ENCODE data around the gene LZIC. TPM values are rescaled to one million over a fixed set of nuclear protein-coding genes. Genes with fewer than 3 reads are reported as not detected.

The LZIC gene
- total RNA-seq, 2 donors from 2014 or later = 27.7 to 40.0 TPM

DNA sequence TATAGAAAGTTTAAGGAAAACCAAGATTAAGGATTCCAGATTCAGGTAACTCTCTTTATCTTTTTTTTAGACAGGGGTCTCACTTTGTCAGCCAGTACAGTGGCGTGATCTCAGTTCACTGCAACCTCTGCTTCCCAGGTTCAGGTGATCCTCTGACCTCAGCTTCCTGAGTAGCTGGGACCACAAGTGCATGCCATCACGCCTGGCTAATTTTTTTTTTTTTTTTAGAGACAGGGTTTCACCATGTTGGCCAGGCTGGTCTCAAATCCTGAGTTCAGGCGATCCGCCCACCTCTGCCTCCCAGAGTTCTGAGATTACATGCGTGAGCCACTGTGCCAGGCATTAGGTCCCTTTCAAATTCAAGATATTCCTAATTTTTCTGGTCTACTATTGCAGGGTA, 15.9 kb downstream of the LZIC start:
- Histone ChIP-seq H3K4me3 (ENCODE audit: low read length) (no peak overlapping the region), H3K4me1 (ENCODE audit: control insufficient read depth, insufficient read depth, low read length) (peaks cover 8% of the 10 kb centered on the region), H3K9me3 (ENCODE audit: control insufficient read depth, low read length) (no peaks in the 10 kb centered on the region), H3K27me3 (ENCODE audit: control insufficient read depth, insufficient read depth, low read length, poor library complexity, severe bottlenecking) (no peaks in the 10 kb centered on the region), H3K36me3 (ENCODE audit: control insufficient read depth, insufficient read depth, low read length) (peaks cover 17% of the 10 kb centered on the region), H3K27ac (ENCODE audit: low read depth, low read length) (peak overlapping the region; percentile 53), H3K9ac (ENCODE audit: extremely low read depth, low read length, poor library complexity, severe bottlenecking) (no peak overlapping the region)
- H3K27me3 Mint-ChIP-seq (ENCODE audit: insufficient read depth) = no peaks in the 10 kb centered on the region
- WGBS, 2 experiments (ENCODE audit: insufficient coverage in 1 of 2, insufficient read length in 1 of 2) = 80 to 88% methylated on average over 4 to 5 of the region's 5 CpGs
- peaks cover 14% of the 10 kb centered on the region for H3K36me3 Mint-ChIP-seq (ENCODE audit: low read depth)
- peak overlapping the region; percentile 85 for H3K27ac Mint-ChIP-seq
- H3K9me3 Mint-ChIP-seq = no peaks in the 10 kb centered on the region
- H3K4me1 Mint-ChIP-seq = peaks cover 53% of the 10 kb centered on the region
- no peak overlapping the region for H3K4me3 Mint-ChIP-seq
- DNase-seq = peak; percentile 56
- TF ChIP-seq, protein P1, sequence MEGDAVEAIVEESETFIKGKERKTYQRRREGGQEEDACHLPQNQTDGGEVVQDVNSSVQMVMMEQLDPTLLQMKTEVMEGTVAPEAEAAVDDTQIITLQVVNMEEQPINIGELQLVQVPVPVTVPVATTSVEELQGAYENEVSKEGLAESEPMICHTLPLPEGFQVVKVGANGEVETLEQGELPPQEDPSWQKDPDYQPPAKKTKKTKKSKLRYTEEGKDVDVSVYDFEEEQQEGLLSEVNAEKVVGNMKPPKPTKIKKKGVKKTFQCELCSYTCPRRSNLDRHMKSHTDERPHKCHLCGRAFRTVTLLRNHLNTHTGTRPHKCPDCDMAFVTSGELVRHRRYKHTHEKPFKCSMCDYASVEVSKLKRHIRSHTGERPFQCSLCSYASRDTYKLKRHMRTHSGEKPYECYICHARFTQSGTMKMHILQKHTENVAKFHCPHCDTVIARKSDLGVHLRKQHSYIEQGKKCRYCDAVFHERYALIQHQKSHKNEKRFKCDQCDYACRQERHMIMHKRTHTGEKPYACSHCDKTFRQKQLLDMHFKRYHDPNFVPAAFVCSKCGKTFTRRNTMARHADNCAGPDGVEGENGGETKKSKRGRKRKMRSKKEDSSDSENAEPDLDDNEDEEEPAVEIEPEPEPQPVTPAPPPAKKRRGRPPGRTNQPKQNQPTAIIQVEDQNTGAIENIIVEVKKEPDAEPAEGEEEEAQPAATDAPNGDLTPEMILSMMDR (conservative IDR thresholded peaks at IDR 0.05) = no peak

DNA sequence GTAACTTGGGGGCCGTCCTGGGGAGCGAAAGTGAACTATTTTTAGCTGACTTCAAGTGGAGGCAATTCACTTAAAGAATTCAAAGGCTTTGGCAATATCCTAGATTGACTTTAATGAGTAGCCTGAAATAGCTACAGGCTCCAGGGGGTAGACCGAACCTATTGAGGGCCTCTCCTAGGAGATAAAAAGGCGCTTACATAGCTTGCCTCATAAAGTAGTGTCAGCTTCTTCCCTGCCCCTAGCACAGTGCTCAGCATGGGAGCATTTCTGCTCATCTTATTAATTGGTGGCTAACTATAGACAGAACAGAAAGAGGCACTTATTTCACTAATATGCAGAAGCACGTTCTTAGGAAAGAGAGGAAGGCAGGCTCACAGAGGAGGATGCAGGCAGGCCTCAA, 20.8 kb downstream of the LZIC start:
- no peak overlapping the region for H3K4me3 Mint-ChIP-seq
- DNase-seq = peak; percentile 65

GRCh38 chr1:9920606-9921005, 22.6 kb downstream of the LZIC start:
- H3K27ac Mint-ChIP-seq = no peak overlapping the region
- TF ChIP-seq, protein P1 (conservative IDR thresholded peaks at IDR 0.05) = no peak
- no peak for DNase-seq

More for the DNA sequence above, 20.8 kb downstream of the LZIC start:
- H3K9me3 Mint-ChIP-seq = no peaks in the 10 kb centered on the region
- H3K27me3 Mint-ChIP-seq (ENCODE audit: insufficient read depth) = no peaks in the 10 kb centered on the region
- no peak overlapping the region for H3K27ac Mint-ChIP-seq
- H3K9me3 ChIP-seq (ENCODE audit: control insufficient read depth, low read length) = no peaks in the 10 kb centered on the region
- TF ChIP-seq, protein P1 (conservative IDR thresholded peaks at IDR 0.05) = no peak
- H3K27ac ChIP-seq (ENCODE audit: low read depth, low read length) = peak overlapping the region; percentile 61
- H3K27me3 ChIP-seq (ENCODE audit: control insufficient read depth, insufficient read depth, low read length, poor library complexity, severe bottlenecking) = no peaks in the 10 kb centered on the region
- H3K4me3 ChIP-seq (ENCODE audit: low read length) = no peak overlapping the region
- no peaks in the 10 kb centered on the region for H3K36me3 Mint-ChIP-seq (ENCODE audit: low read depth)
- peaks cover 33% of the 10 kb centered on the region for H3K4me1 Mint-ChIP-seq
- H3K4me1 ChIP-seq (ENCODE audit: control insufficient read depth, insufficient read depth, low read length) = no peaks in the 10 kb centered on the region
- WGBS, 2 experiments (ENCODE audit: insufficient coverage in 1 of 2, insufficient read length in 1 of 2) = 20 to 41% methylated on average over 3 to 5 of the region's 5 CpGs
- H3K36me3 ChIP-seq (ENCODE audit: control insufficient read depth, insufficient read depth, low read length) = no peaks in the 10 kb centered on the region
- no peak overlapping the region for H3K9ac ChIP-seq (ENCODE audit: extremely low read depth, low read length, poor library complexity, severe bottlenecking)

More at GRCh38 chr1:9920606-9921005, 22.6 kb downstream of the LZIC start:
- WGBS, 2 experiments (ENCODE audit: insufficient coverage in 1 of 2, insufficient read length in 1 of 2) = 85 to 88% methylated on average over 5 of the region's 5 CpGs
- Mint-ChIP-seq H3K9me3 (no peaks in the 10 kb centered on the region), H3K36me3 (ENCODE audit: low read depth) (no peaks in the 10 kb centered on the region), H3K27me3 (ENCODE audit: insufficient read depth) (no peaks in the 10 kb centered on the region), H3K4me1 (peaks cover 23% of the 10 kb centered on the region), H3K4me3 (no peak overlapping the region)
- no peaks in the 10 kb centered on the region for H3K27me3 ChIP-seq (ENCODE audit: control insufficient read depth, insufficient read depth, low read length, poor library complexity, severe bottlenecking)
- no peaks in the 10 kb centered on the region for H3K4me1 ChIP-seq (ENCODE audit: control insufficient read depth, insufficient read depth, low read length)
- no peak overlapping the region for H3K4me3 ChIP-seq (ENCODE audit: low read length)
- no peak overlapping the region for H3K27ac ChIP-seq (ENCODE audit: low read depth, low read length)
- no peaks in the 10 kb centered on the region for H3K9me3 ChIP-seq (ENCODE audit: control insufficient read depth, low read length)
- no peaks in the 10 kb centered on the region for H3K36me3 ChIP-seq (ENCODE audit: control insufficient read depth, insufficient read depth, low read length)
- H3K9ac ChIP-seq (ENCODE audit: extremely low read depth, low read length, poor library complexity, severe bottlenecking) = no peak overlapping the region

All from endodermal cell (in vitro differentiated cells).